Thyroid gland (tissue), 4 donors: ENCODE measurements around the gene BMPR2. TPM values are rescaled to one million over a fixed set of nuclear protein-coding genes. Genes with fewer than 3 reads are reported as not detected.

ENCODE experiments used
- DNase-seq, 2 donors: peaks; one replicate each; pipeline ENCODE4 v3.0.0-alpha.2; 2019
- H3K27ac ChIP-seq, 3 donors: fragments of 200-600 bp; sonication (generic); 1 replicate in 2 of 3; 2 replicates in 1 of 3; pipeline ENCODE4 v1.5.1; 2016 to 2019; ENCODE audit warnings: mild to moderate bottlenecking in 1 of 3, moderate library complexity in 1 of 3
- H3K27me3 ChIP-seq: fragments of 200-600 bp; sonication (generic); one replicate; pipeline ENCODE4 v1.5.1; 2019
- H3K36me3 ChIP-seq, 2 donors: fragments of 200-600 bp; sonication (generic); one replicate each; pipeline ENCODE4 v1.5.1; 2016 to 2019
- H3K4me1 ChIP-seq, 2 donors: fragments of 200-600 bp; sonication (generic); one replicate each; pipeline ENCODE4 v1.5.1; 2017 to 2019
- H3K4me3 ChIP-seq, 3 donors: fragments of 200-600 bp; sonication (generic); replicated peaks in 1 of 3; 1 replicate in 2 of 3; 2 replicates in 1 of 3; pipeline ENCODE4 v1.5.1; 2016; ENCODE audit warnings: mild to moderate bottlenecking in 1 of 3
- H3K9me3 ChIP-seq: fragments of 200-600 bp; sonication (generic); one replicate; pipeline ENCODE4 v1.5.1; 2017
- POLR2A ChIP-seq, 2 donors: fragments of 450-650 bp; IDR thresholded peaks; one replicate each; pipeline ENCODE4 v1.6.1; 2017; ENCODE audit warnings: antibody characterized with exemption in 2 of 2, mild to moderate bottlenecking in 2 of 2, moderate library complexity in 1 of 2
- WGBS, 2 donors: methylation state at CpG; one replicate each; pipeline ENCODE4 v1.1.5; 2017; 5-methylcytosine and 5-hydroxymethylcytosine counted together
- intact Hi-C: fragments of 100-400 bp; cut with DNase I; formaldehyde crosslinking; loops from one replicate; pipeline ENCODE4 v1.15.1; 2023
- total RNA-seq, 4 donors: library from RNA; depleted of rRNA; stranded (reverse); fragments of >200 nt; gene quantifications; one replicate each; pipeline ENCODE4 v1.2.3, GENCODE V29; 2016
- TF ChIP-seq, protein P1 (sequence below), 6 experiments: fragments of 200-600 bp in 3 of 6; fragments of 450-650 bp in 3 of 6; sonication (generic) in 3 of 6; IDR thresholded peaks; one replicate each; pipeline ENCODE4 v1.5.1; 2016 to 2019; ENCODE audit warnings: antibody characterized with exemption in 6 of 6, mild to moderate bottlenecking in 2 of 6, inconsistent platforms in 1 of 6, moderate library complexity in 1 of 6

The BMPR2 gene
- total RNA-seq, 4 donors from 2014 or later = 50.1 to 67.0 (median 56.3) TPM

GRCh38 chr2:202508686-202509085 is 132.6 kb downstream of the BMPR2 start:
- intact Hi-C loops = no loop called here
- H3K27me3 ChIP-seq = no peaks in the 10 kb centered on the region
- no peaks in the 10 kb centered on the region for H3K9me3 ChIP-seq
- no peak overlapping the region for H3K4me3 ChIP-seq
- TF ChIP-seq POLR2A (IDR thresholded peaks at IDR 0.05) = no peak
- TF ChIP-seq, protein P1, sequence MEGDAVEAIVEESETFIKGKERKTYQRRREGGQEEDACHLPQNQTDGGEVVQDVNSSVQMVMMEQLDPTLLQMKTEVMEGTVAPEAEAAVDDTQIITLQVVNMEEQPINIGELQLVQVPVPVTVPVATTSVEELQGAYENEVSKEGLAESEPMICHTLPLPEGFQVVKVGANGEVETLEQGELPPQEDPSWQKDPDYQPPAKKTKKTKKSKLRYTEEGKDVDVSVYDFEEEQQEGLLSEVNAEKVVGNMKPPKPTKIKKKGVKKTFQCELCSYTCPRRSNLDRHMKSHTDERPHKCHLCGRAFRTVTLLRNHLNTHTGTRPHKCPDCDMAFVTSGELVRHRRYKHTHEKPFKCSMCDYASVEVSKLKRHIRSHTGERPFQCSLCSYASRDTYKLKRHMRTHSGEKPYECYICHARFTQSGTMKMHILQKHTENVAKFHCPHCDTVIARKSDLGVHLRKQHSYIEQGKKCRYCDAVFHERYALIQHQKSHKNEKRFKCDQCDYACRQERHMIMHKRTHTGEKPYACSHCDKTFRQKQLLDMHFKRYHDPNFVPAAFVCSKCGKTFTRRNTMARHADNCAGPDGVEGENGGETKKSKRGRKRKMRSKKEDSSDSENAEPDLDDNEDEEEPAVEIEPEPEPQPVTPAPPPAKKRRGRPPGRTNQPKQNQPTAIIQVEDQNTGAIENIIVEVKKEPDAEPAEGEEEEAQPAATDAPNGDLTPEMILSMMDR (IDR thresholded peaks at IDR 0.05) = no peak
- H3K27ac ChIP-seq = no peak overlapping the region
- no peaks in the 10 kb centered on the region for H3K36me3 ChIP-seq
- H3K4me1 ChIP-seq = no peaks in the 10 kb centered on the region
- 87 to 88% methylated on average over 2 of the region's 2 CpGs for WGBS, 2 donors
- DNase-seq = no peak

GRCh38 chr2:202510911-202511310 is 134.8 kb downstream of the BMPR2 start:
- H3K9me3 ChIP-seq = no peaks in the 10 kb centered on the region
- no peaks in the 10 kb centered on the region for H3K27me3 ChIP-seq
- DNase-seq = no peak
- peaks cover 3 to 9% of the 10 kb centered on the region in 2 donors for H3K36me3 ChIP-seq
- intact Hi-C loops = no loop called here
- no peak overlapping the region for H3K27ac ChIP-seq
- H3K4me3 ChIP-seq = no peak overlapping the region
- no peaks in the 10 kb centered on the region for H3K4me1 ChIP-seq
- 94% methylated on average over 3 of the region's 3 CpGs for WGBS, 2 donors
- no peak for TF ChIP-seq POLR2A (IDR thresholded peaks at IDR 0.05)
- TF ChIP-seq, protein P1 (IDR thresholded peaks at IDR 0.05) = no peak

DNA sequence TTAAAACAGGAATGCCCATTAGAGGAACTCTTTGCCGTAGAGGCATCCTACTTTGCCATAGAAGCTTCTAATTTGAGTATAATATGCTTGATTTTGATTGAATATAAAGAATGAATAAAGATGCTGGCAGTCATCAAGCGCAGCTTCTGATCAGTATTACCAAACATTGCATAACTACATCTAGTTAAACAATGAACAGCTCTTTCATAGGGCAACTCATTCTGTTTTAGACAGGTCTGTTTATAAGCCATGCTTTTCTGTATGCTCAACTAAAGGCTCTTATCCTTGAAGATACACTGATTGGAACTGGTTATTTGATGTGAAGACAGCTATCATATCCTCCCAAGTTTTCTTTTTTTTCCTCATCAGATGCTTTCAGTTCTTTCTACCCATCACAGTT is 136.0 kb downstream of the BMPR2 start:
- Histone ChIP-seq H3K9me3 (no peaks in the 10 kb centered on the region), H3K4me3 (no peak overlapping the region), H3K4me1 (no peaks in the 10 kb centered on the region), H3K36me3 (peaks cover 9 to 10% of the 10 kb centered on the region in 2 donors), H3K27ac (no peak overlapping the region), H3K27me3 (no peaks in the 10 kb centered on the region)
- TF ChIP-seq, protein P1 (IDR thresholded peaks at IDR 0.05) = no peak
- 95 to 97% methylated on average over 2 of the region's 2 CpGs for WGBS, 2 donors
- intact Hi-C loops = no loop called here
- DNase-seq = no peak

GRCh38 chr2:202514732-202515131 is 138.6 kb downstream of the BMPR2 start:
- intact Hi-C loops = no loop called here

DNA sequence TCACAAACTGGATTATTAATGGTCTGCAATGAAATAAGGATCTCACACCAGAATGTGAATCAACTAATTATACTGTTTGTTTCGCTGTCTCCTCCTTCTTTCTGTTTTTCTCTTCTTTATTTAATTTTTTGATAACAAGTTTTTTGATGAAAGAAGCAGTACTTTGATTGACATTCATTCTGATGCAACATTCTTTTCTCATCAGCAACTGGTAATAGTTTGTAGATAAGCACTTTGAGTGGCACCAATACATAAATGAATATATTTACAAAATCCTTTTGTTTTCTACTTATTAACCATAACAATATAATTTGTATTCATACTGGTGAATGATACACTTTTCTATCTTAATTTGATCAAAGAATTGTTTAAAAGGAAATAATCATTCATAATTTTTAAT is 143.3 kb downstream of the BMPR2 start:
- no peaks in the 10 kb centered on the region for H3K27me3 ChIP-seq
- intact Hi-C loops = no loop called here
- no peak overlapping the region for H3K4me3 ChIP-seq
- peaks cover 16 to 28% of the 10 kb centered on the region in 2 donors for H3K36me3 ChIP-seq
- no peak for TF ChIP-seq POLR2A (IDR thresholded peaks at IDR 0.05)
- TF ChIP-seq, protein P1 (IDR thresholded peaks at IDR 0.05) = no peak
- H3K4me1 ChIP-seq = peaks cover 0 to 4% of the 10 kb centered on the region in 2 donors
- DNase-seq = no peak
- H3K27ac ChIP-seq = no peak overlapping the region
- H3K9me3 ChIP-seq = no peaks in the 10 kb centered on the region
- 95 to 99% methylated on average over 1 of the region's 1 CpG for WGBS, 2 donors

More at GRCh38 chr2:202514732-202515131, 138.6 kb downstream of the BMPR2 start:
- H3K4me3 ChIP-seq = no peak overlapping the region
- TF ChIP-seq, protein P1 (IDR thresholded peaks at IDR 0.05) = no peak
- TF ChIP-seq POLR2A (IDR thresholded peaks at IDR 0.05) = no peak
- H3K27ac ChIP-seq = no peak overlapping the region
- no peak for DNase-seq
- H3K36me3 ChIP-seq = peaks cover 12 to 19% of the 10 kb centered on the region in 2 donors
- H3K4me1 ChIP-seq = no peaks in the 10 kb centered on the region
- whole genome bisulfite sequencing, 2 donors = 94 to 95% methylated on average over 3 of the region's 3 CpGs
- no peaks in the 10 kb centered on the region for H3K9me3 ChIP-seq
- no peaks in the 10 kb centered on the region for H3K27me3 ChIP-seq
